NK-92 (cell line): ENCODE data around the gene CAMTA1.

Experiments
- DNase-seq: peaks from one replicate; lab custom pipeline; 2025; ENCODE audit not compliant: unreplicated experiment; lab: John Stamatoyannopoulos, UW

Gene CAMTA1

GRCh38 chr1:7265771-7266371 is 480.6 kb downstream of the CAMTA1 start:
- no peak for DNase-seq

- no peak for DNase-seq
These were observed 481.3 kb downstream of the CAMTA1 start for GRCh38 chr1:7266561-7266960.

GRCh38 chr1:7267493-7267892 is 482.2 kb downstream of the CAMTA1 start:
- no peak for DNase-seq

GRCh38 chr1:7268983-7269382 is 483.7 kb downstream of the CAMTA1 start:
- DNase-seq, result no peak

- DNase-seq, result no peak
These were observed 484.3 kb downstream of the CAMTA1 start for GRCh38 chr1:7269525-7269924.

GRCh38 chr1:7274256-7274655 is 489.0 kb downstream of the CAMTA1 start:
- DNase-seq, result no peak

GRCh38 chr1:7278045-7278444 is 492.8 kb downstream of the CAMTA1 start:
- no peak for DNase-seq

GRCh38 chr1:7278827-7279765 is 493.8 kb downstream of the CAMTA1 start:
- no peak for DNase-seq

GRCh38 chr1:7279769-7280168 is 494.5 kb downstream of the CAMTA1 start:
- DNase-seq, result no peak

- DNase-seq, result no peak
These were observed 495.2 kb downstream of the CAMTA1 start for GRCh38 chr1:7280347-7280960.

- DNase-seq, result no peak
These were observed 496.6 kb downstream of the CAMTA1 start for GRCh38 chr1:7281821-7282220.

- DNase-seq, result no peak
These were observed 499.7 kb downstream of the CAMTA1 start for GRCh38 chr1:7284839-7285435.

- DNase-seq, result no peak
These were observed 500.7 kb downstream of the CAMTA1 start for GRCh38 chr1:7285856-7286454.

- DNase-seq, result no peak
These were observed 501.8 kb downstream of the CAMTA1 start for GRCh38 chr1:7287013-7287412.

GRCh38 chr1:7288992-7289391 is 503.7 kb downstream of the CAMTA1 start:
- no peak for DNase-seq

- no peak for DNase-seq
These were observed 504.4 kb downstream of the CAMTA1 start for GRCh38 chr1:7289694-7290093.

GRCh38 chr1:7290971-7291970 is 506.0 kb downstream of the CAMTA1 start:
- no peak for DNase-seq

- DNase-seq, result no peak
These were observed 506.9 kb downstream of the CAMTA1 start for GRCh38 chr1:7292036-7292681.

GRCh38 chr1:7292714-7293419 is 507.6 kb downstream of the CAMTA1 start:
- DNase-seq, result no peak
